Measurements from ENCODE around the gene NEGR1. TPM values are rescaled to one million over a fixed set of nuclear protein-coding genes. Genes with fewer than 3 reads are reported as not detected.
A peak's percentile ranks its signal among the peaks of the same experiment; 100 is the strongest.

NEGR1 gene
- 1.1 and 20.7 TPM in 2 replicates for total RNA-seq (ENCODE audit: low replicate concordance)

GRCh38 chr1:72282271-72283021 is at the start of gene NEGR1:
Gene NEGR1 (minus strand): TSS chr1:72282539.
- TF ChIP-seq CTCF (IDR thresholded peaks at IDR 0.05; ENCODE audit: insufficient read depth, low read length): peak; percentile 11
- DNase-seq (ENCODE audit: low read depth): peak; percentile 91
- H3K4me3 ChIP-seq (ENCODE audit: low read depth, low read length): peak within 1 kb of the TSS; percentile 89

- no peak for TF ChIP-seq CTCF (IDR thresholded peaks at IDR 0.05; ENCODE audit: insufficient read depth, low read length)
- peak; percentile 56 for DNase-seq (ENCODE audit: low read depth)
- no peak overlapping the region for H3K4me3 ChIP-seq (ENCODE audit: low read depth, low read length)
Observed at GRCh38 chr1:72326494-72326893, 44.2 kb upstream of the NEGR1 start.

GRCh38 chr1:72324451-72324850 is 42.1 kb upstream of the NEGR1 start:
- TF ChIP-seq CTCF (IDR thresholded peaks at IDR 0.05; ENCODE audit: insufficient read depth, low read length): no peak
- no peak for DNase-seq (ENCODE audit: low read depth)
- H3K4me3 ChIP-seq (ENCODE audit: low read depth, low read length): no peak overlapping the region

GRCh38 chr1:72322910-72323309 is 40.6 kb upstream of the NEGR1 start:
- DNase-seq (ENCODE audit: low read depth): no peak
- no peak for TF ChIP-seq CTCF (IDR thresholded peaks at IDR 0.05; ENCODE audit: insufficient read depth, low read length)
- no peak overlapping the region for H3K4me3 ChIP-seq (ENCODE audit: low read depth, low read length)

GRCh38 chr1:72296501-72296900 is 14.2 kb upstream of the NEGR1 start:
- H3K4me3 ChIP-seq (ENCODE audit: low read depth, low read length): no peak overlapping the region
- TF ChIP-seq CTCF (IDR thresholded peaks at IDR 0.05; ENCODE audit: insufficient read depth, low read length): no peak
- DNase-seq (ENCODE audit: low read depth): no peak

GRCh38 chr1:72288886-72289285 is 6.5 kb upstream of the NEGR1 start:
- DNase-seq (ENCODE audit: low read depth): no peak
- H3K4me3 ChIP-seq (ENCODE audit: low read depth, low read length): no peak overlapping the region
- no peak for TF ChIP-seq CTCF (IDR thresholded peaks at IDR 0.05; ENCODE audit: insufficient read depth, low read length)

GRCh38 chr1:72286401-72286800 is 4.1 kb upstream of the NEGR1 start:
- no peak overlapping the region for H3K4me3 ChIP-seq (ENCODE audit: low read depth, low read length)
- no peak for TF ChIP-seq CTCF (IDR thresholded peaks at IDR 0.05; ENCODE audit: insufficient read depth, low read length)
- DNase-seq (ENCODE audit: low read depth): no peak

Measured in fibroblast of the aortic adventitia (primary cell).